Astrocyte of the cerebellum (primary cell): Measurements from ENCODE around the gene ARMH1.
"Not testable (repeated sequence)": the region's sequence is repeated elsewhere in the genome, so short reads cannot be mapped to it uniquely, and the experiment has no call there.

Experiments
- DNase-seq: peaks from one replicate; pipeline ENCODE4 v3.0.0-alpha.2; 2011; ENCODE audit warnings: low read depth
- H3K4me3 ChIP-seq: 2 replicates; pipeline ENCODE4 v1.5.1; 2011; ENCODE audit warnings: mild to moderate bottlenecking, low read depth, low read length, moderate library complexity
- CTCF ChIP-seq: IDR thresholded peaks from 2 replicates; pipeline ENCODE4 v1.5.1; 2012; ENCODE audit warnings: low read length, low read depth, moderate library complexity, mild to moderate bottlenecking; ENCODE audit errors: missing control alignments
- in situ Hi-C: cut with HindIII; loops from 2 replicates; pipeline ENCODE4 v1.10.0; 2017; ENCODE audit warnings: low sequenced_read_pairs

ARMH1 gene

DNA sequence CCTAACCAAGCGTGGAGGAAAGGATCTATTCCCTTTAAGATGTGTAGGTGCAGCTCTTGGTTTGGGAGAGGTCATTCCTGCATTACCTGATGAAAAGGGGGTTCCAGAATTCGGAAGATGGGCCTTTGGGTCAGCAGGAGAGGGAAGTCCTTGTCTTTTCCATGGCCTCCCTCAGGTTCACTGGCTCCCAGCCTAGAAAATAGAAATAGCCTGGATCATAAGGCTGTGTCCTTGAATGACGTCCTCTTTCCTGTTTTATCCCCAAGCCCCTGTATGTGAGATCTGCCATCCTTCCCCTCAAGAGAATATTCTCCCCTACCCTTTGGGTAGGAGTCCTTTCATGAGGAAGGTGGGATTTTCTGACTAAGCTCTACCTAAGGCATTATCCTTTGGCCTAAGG, 86.4 kb downstream of the ARMH1 start:
- in situ Hi-C loops: no loop called here
- no peak for DNase-seq

DNA sequence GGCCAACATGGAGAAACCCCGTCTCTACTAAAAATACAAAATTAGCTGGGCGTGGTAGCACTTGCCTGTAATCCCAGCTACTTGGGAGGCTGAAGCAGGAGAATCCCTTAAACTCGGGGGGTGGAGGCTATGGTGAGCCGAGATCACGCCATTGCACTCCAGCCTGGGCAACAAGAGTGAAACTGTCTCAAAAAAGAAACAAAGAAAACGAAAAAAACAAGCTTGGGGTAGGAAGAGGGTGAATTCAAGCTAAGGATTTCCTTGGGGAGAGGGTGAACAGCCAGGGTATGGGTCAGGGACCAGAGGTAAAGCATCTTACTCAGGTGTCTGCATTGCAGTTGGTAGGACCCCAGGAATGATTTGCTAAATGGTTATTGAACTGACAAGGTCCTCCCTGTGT, 91.9 kb downstream of the ARMH1 start:
- DNase-seq, in situ Hi-C loops: not testable (repeated sequence)

More for the DNA sequence above, 86.4 kb downstream of the ARMH1 start:
- TF ChIP-seq CTCF: no peak
- H3K4me3 ChIP-seq: no peak overlapping the region

More for the DNA sequence above, 91.9 kb downstream of the ARMH1 start:
- H3K4me3 ChIP-seq: not testable (repeated sequence)
